ENCODE results near the gene LYPLA2.

- TF ChIP-seq CTCF (conservative IDR thresholded peaks at IDR 0.05; ENCODE audit: low read depth in 2 of 2) (no peak), JUNB (IDR thresholded peaks at IDR 0.05; ENCODE audit: unreplicated experiment) (no peak), NANOG (IDR thresholded peaks at IDR 0.05; ENCODE audit: borderline replicate concordance) (no peak), ZNF114 (CRISPR knock-in tag; IDR thresholded peaks at IDR 0.05) (no peak), CREB1 (CRISPR knock-in tag; IDR thresholded peaks at IDR 0.05; ENCODE audit: low read depth) (no peak), EZH2 (IDR thresholded peaks at IDR 0.05; ENCODE audit: low read depth, unreplicated experiment) (no peak), EZH2phosphoT487 (IDR thresholded peaks at IDR 0.05; ENCODE audit: unreplicated experiment) (no peak), REST (IDR thresholded peaks at IDR 0.05; ENCODE audit: unreplicated experiment) (no peak), ZNF331 (CRISPR knock-in tag; IDR thresholded peaks at IDR 0.05; ENCODE audit: low read depth) (no peak), STAT1 (IDR thresholded peaks at IDR 0.05; ENCODE audit: unreplicated experiment) (no peak), POLR2AphosphoS5 (IDR thresholded peaks at IDR 0.05; ENCODE audit: low read depth) (no peak), ETS1 (IDR thresholded peaks at IDR 0.05) (no peak)
These were observed 16.6 kb upstream of the LYPLA2 start for GRCh38 chr1:23774174-23774880.
